Activated CD8-positive, alpha-beta T cell treated with anti-CD3 and anti-CD28 coated beads, Interleukin-2, amount 10 ng/mL, durations not matched to agents 7 days and 5 days (primary cell): ENCODE measurements around the gene BPTF. TPM values are rescaled to one million over a fixed set of nuclear protein-coding genes. Genes with fewer than 3 reads are reported as not detected.
"Not testable (repeated sequence)": the region's sequence is repeated elsewhere in the genome, so short reads cannot be mapped to it uniquely, and the experiment has no call there.

Source experiments
- ATAC-seq: fragments of 150-1000 bp; cut with Tn5 transposase; one replicate; pipeline ENCODE4 v1.10.0; 2021; ENCODE audit warnings: moderate library complexity
- CTCF ChIA-PET: fragments of 350-600 bp; sonication (Branson Sonifier 250); formaldehyde crosslinking; loops from one replicate; lab custom pipeline; 2021; ENCODE audit warnings: antibody characterized with exemption; lab: Charles Lee
- POLR2A ChIA-PET: fragments of 350-600 bp; sonication (Branson Sonifier 250); formaldehyde crosslinking; loops from one replicate; lab custom pipeline; 2021; ENCODE audit warnings: antibody characterized with exemption; lab: Charles Lee
- DNase-seq: peaks from one replicate; pipeline ENCODE4 v3.0.0-alpha.2; 2020
- H3K27ac Mint-ChIP-seq: one replicate; pipeline ENCODE4 v1.8.0; 2021; ENCODE audit warnings: mild to moderate bottlenecking, mixed read lengths
- H3K27me3 Mint-ChIP-seq: one replicate; pipeline ENCODE4 v1.8.0; 2021; ENCODE audit warnings: low read depth, mixed read lengths
- H3K36me3 Mint-ChIP-seq: one replicate; pipeline ENCODE4 v1.8.0; 2021; ENCODE audit warnings: low read depth, mixed read lengths
- H3K4me1 Mint-ChIP-seq: one replicate; pipeline ENCODE4 v1.8.0; 2021; ENCODE audit warnings: low read depth, mixed read lengths
- H3K4me3 Mint-ChIP-seq: one replicate; pipeline ENCODE4 v1.8.0; 2021; ENCODE audit warnings: mild to moderate bottlenecking, mixed read lengths
- H3K9me3 Mint-ChIP-seq: one replicate; pipeline ENCODE4 v1.8.0; 2022; ENCODE audit warnings: mixed read lengths; ENCODE audit not compliant: insufficient read depth
- total RNA-seq, 2 experiments: library from RNA; stranded (reverse); gene quantifications; one replicate each; pipeline ENCODE4 v1.2.3, GENCODE V29; 2021

BPTF gene
- total RNA-seq, 2 experiments from 2014 or later = 85.9 to 87.0 TPM

- no peak for ATAC-seq
Measured at GRCh38 chr17:67944035-67944434, 118.7 kb downstream of the BPTF start.

GRCh38 chr17:67946513-67946912, 121.2 kb downstream of the BPTF start:
- POLR2A ChIA-PET = interaction anchor here (1.0 kb wide), 1 partner anchor 69 kb away, joined by 5 read pairs; no protein-coding TSS in a partner anchor

More at GRCh38 chr17:67944035-67944434, 118.7 kb downstream of the BPTF start:
- ChIA-PET CTCF (interaction anchor here (2.6 kb wide), 1 partner anchor 19 kb away, joined by 9 read pairs; no protein-coding TSS in a partner anchor), POLR2A (no interaction called here)
- no peak for DNase-seq
- H3K4me3 Mint-ChIP-seq = no peak overlapping the region
- no peak overlapping the region for H3K27ac Mint-ChIP-seq
- no peaks in the 10 kb centered on the region for H3K4me1 Mint-ChIP-seq
- peaks cover 58% of the 10 kb centered on the region for H3K36me3 Mint-ChIP-seq
- H3K9me3 Mint-ChIP-seq = no peaks in the 10 kb centered on the region
- H3K27me3 Mint-ChIP-seq = no peaks in the 10 kb centered on the region

GRCh38 chr17:67947325-67947813, 122.1 kb downstream of the BPTF start:
- ATAC-seq = no peak
- Mint-ChIP-seq H3K9me3 (no peaks in the 10 kb centered on the region), H3K36me3 (peaks cover 44% of the 10 kb centered on the region), H3K4me1 (no peaks in the 10 kb centered on the region), H3K4me3 (no peak overlapping the region), H3K27me3 (no peaks in the 10 kb centered on the region), H3K27ac (no peak overlapping the region)
- POLR2A ChIA-PET = interaction anchor here (1.0 kb wide), 1 partner anchor 70 kb away, joined by 5 read pairs; no protein-coding TSS in a partner anchor
- no peak for DNase-seq
- CTCF ChIA-PET = interaction anchor here (1.4 to 2.3 kb wide), 2 partner anchors 12 to 64 kb away, joined by 3 to 7 read pairs; no protein-coding TSS in a partner anchor

More at GRCh38 chr17:67946513-67946912, 121.2 kb downstream of the BPTF start:
- H3K4me3 Mint-ChIP-seq = no peak overlapping the region
- no peaks in the 10 kb centered on the region for H3K4me1 Mint-ChIP-seq
- H3K27me3 Mint-ChIP-seq = no peaks in the 10 kb centered on the region
- no peak overlapping the region for H3K27ac Mint-ChIP-seq
- DNase-seq (no peak), ATAC-seq (no peak)
- H3K36me3 Mint-ChIP-seq = peaks cover 49% of the 10 kb centered on the region
- no peaks in the 10 kb centered on the region for H3K9me3 Mint-ChIP-seq
- CTCF ChIA-PET = interaction anchor here (1.0 to 2.3 kb wide), 3 partner anchors 13 to 65 kb away, joined by 3 to 7 read pairs (median 4); no protein-coding TSS in a partner anchor

GRCh38 chr17:67950945-67951344, 125.6 kb downstream of the BPTF start:
- peaks cover 29% of the 10 kb centered on the region for H3K36me3 Mint-ChIP-seq

GRCh38 chr17:67959510-67959909, 134.2 kb downstream of the BPTF start:
- Mint-ChIP-seq H3K36me3 (peaks cover 36% of the 10 kb centered on the region), H3K27me3 (no peaks in the 10 kb centered on the region), H3K4me1 (peaks cover 6% of the 10 kb centered on the region), H3K4me3 (no peak overlapping the region), H3K9me3 (no peaks in the 10 kb centered on the region), H3K27ac (peak overlapping the region; percentile 59)
- CTCF ChIA-PET = interaction anchor here (0.8 to 1.6 kb wide), 5 partner anchors 13 to 585 kb away, joined by 3 to 6 read pairs (median 3); no protein-coding TSS in a partner anchor
- POLR2A ChIA-PET = interaction anchor here (0.8 kb wide), 1 partner anchor 19 kb away, joined by 3 read pairs; no protein-coding TSS in a partner anchor
- ATAC-seq (no peak), DNase-seq (no peak)

More at GRCh38 chr17:67950945-67951344, 125.6 kb downstream of the BPTF start:
- ChIA-PET POLR2A (no interaction called here), CTCF (interaction anchor here (0.7 kb wide), 1 partner anchor 72 kb away, joined by 3 read pairs; no protein-coding TSS in a partner anchor)
- Mint-ChIP-seq H3K4me1 (no peaks in the 10 kb centered on the region), H3K27ac (no peak overlapping the region), H3K9me3 (no peaks in the 10 kb centered on the region), H3K4me3 (no peak overlapping the region), H3K27me3 (no peaks in the 10 kb centered on the region)
- no peak for ATAC-seq
- DNase-seq = no peak

- CTCF ChIA-PET = interaction anchor here (0.9 to 1.6 kb wide), 5 partner anchors 14 to 34 kb away, joined by 3 to 6 read pairs (median 3); no protein-coding TSS in a partner anchor
- H3K27me3 Mint-ChIP-seq, ATAC-seq: not testable (repeated sequence)
Measured at GRCh38 chr17:67960276-67960675, 135.0 kb downstream of the BPTF start.

GRCh38 chr17:67962156-67962555, 136.9 kb downstream of the BPTF start:
- POLR2A ChIA-PET = not testable (repeated sequence)

More at GRCh38 chr17:67960276-67960675, 135.0 kb downstream of the BPTF start:
- DNase-seq, H3K9me3 Mint-ChIP-seq, H3K27ac Mint-ChIP-seq, H3K4me3 Mint-ChIP-seq, POLR2A ChIA-PET, H3K4me1 Mint-ChIP-seq: not testable (repeated sequence)
- H3K36me3 Mint-ChIP-seq = peaks cover 39% of the 10 kb centered on the region

GRCh38 chr17:67963145-67963572, 137.9 kb downstream of the BPTF start:
- H3K4me3 Mint-ChIP-seq = not testable (repeated sequence)

More at GRCh38 chr17:67962156-67962555, 136.9 kb downstream of the BPTF start:
- H3K9me3 Mint-ChIP-seq, ATAC-seq, H3K4me3 Mint-ChIP-seq, H3K27me3 Mint-ChIP-seq, H3K4me1 Mint-ChIP-seq, DNase-seq: not testable (repeated sequence)
- Mint-ChIP-seq H3K27ac (peak overlapping the region; percentile 71), H3K36me3 (peaks cover 40% of the 10 kb centered on the region)
- CTCF ChIA-PET = interaction anchor here (2.6 kb wide), 1 partner anchor 19 kb away, joined by 9 read pairs; no protein-coding TSS in a partner anchor

GRCh38 chr17:67970783-67971182, 145.5 kb downstream of the BPTF start:
- CTCF ChIA-PET = no interaction called here
- Mint-ChIP-seq H3K27me3 (no peaks in the 10 kb centered on the region), H3K4me1 (no peaks in the 10 kb centered on the region), H3K9me3 (no peaks in the 10 kb centered on the region), H3K27ac (no peak overlapping the region), H3K4me3 (no peak overlapping the region), H3K36me3 (peaks cover 22% of the 10 kb centered on the region)
- POLR2A ChIA-PET = no interaction called here
- DNase-seq (no peak), ATAC-seq (no peak)

More at GRCh38 chr17:67963145-67963572, 137.9 kb downstream of the BPTF start:
- POLR2A ChIA-PET, H3K4me1 Mint-ChIP-seq, H3K9me3 Mint-ChIP-seq, H3K27me3 Mint-ChIP-seq: not testable (repeated sequence)
- peak; percentile 88 for ATAC-seq
- peak; percentile 87 for DNase-seq
- peak overlapping the region; percentile 54 for H3K27ac Mint-ChIP-seq
- CTCF ChIA-PET = interaction anchor here (0.6 to 2.6 kb wide), 8 partner anchors 17 to 501 kb away, joined by 3 to 9 read pairs (median 4); no protein-coding TSS in a partner anchor
- peaks cover 38% of the 10 kb centered on the region for H3K36me3 Mint-ChIP-seq

GRCh38 chr17:67974185-67974584, 148.9 kb downstream of the BPTF start:
- ChIA-PET POLR2A (no interaction called here), CTCF (no interaction called here)
- no peak overlapping the region for H3K27ac Mint-ChIP-seq
- H3K27me3 Mint-ChIP-seq = no peaks in the 10 kb centered on the region
- H3K4me3 Mint-ChIP-seq = no peak overlapping the region
- no peaks in the 10 kb centered on the region for H3K9me3 Mint-ChIP-seq
- no peaks in the 10 kb centered on the region for H3K4me1 Mint-ChIP-seq
- peaks cover 27% of the 10 kb centered on the region for H3K36me3 Mint-ChIP-seq
- DNase-seq (no peak), ATAC-seq (no peak)

- Mint-ChIP-seq H3K36me3 (peaks cover 27% of the 10 kb centered on the region), H3K4me3 (no peak overlapping the region), H3K4me1 (no peaks in the 10 kb centered on the region), H3K27ac (no peak overlapping the region), H3K27me3 (no peaks in the 10 kb centered on the region), H3K9me3 (no peaks in the 10 kb centered on the region)
- DNase-seq = no peak
- CTCF ChIA-PET = no interaction called here
- no peak for ATAC-seq
- POLR2A ChIA-PET = no interaction called here
Measured at GRCh38 chr17:67974598-67975066, 149.3 kb downstream of the BPTF start.

- H3K27me3 Mint-ChIP-seq, DNase-seq, POLR2A ChIA-PET, H3K4me3 Mint-ChIP-seq, H3K9me3 Mint-ChIP-seq, H3K4me1 Mint-ChIP-seq, ATAC-seq, H3K27ac Mint-ChIP-seq: not testable (repeated sequence)
- CTCF ChIA-PET = interaction anchor here (0.8 kb wide), 1 partner anchor 12 kb away, joined by 3 read pairs; no protein-coding TSS in a partner anchor
- H3K36me3 Mint-ChIP-seq = peaks cover 31% of the 10 kb centered on the region
Measured at GRCh38 chr17:67976306-67976705, 151.0 kb downstream of the BPTF start.
